ENCODE measurements around the gene ABHD12.
A peak's percentile ranks its signal among the peaks of the same experiment; 100 is the strongest.
"Not testable (repeated sequence)": the region's sequence is repeated elsewhere in the genome, so short reads cannot be mapped to it uniquely, and the experiment has no call there.

The ABHD12 gene

DNA sequence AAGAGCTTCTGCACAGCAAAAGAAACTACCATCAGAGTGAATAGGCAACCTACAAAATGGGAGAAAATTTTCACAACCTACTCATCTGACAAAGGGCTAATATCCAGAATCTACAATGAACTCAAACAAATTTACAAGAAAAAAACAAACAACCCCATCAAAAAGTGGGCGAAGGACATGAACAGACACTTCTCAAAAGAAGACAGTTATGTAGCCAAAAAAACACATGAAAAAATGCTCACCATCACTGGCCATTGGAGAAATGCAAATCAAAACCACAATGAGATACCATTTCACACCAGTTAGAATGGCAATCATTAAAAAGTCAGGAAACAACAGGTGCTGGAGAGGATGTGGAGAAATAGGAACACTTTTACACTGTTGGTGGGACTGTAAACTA is 55.7 kb downstream of the ABHD12 start:
- in situ Hi-C loops (cut with HindIII; ENCODE audit: low pct_ligation_motif_present, low pct_unique_long_range_greater_than_20kb, low sequenced_read_pairs); DNase-seq: not testable (repeated sequence)

DNA sequence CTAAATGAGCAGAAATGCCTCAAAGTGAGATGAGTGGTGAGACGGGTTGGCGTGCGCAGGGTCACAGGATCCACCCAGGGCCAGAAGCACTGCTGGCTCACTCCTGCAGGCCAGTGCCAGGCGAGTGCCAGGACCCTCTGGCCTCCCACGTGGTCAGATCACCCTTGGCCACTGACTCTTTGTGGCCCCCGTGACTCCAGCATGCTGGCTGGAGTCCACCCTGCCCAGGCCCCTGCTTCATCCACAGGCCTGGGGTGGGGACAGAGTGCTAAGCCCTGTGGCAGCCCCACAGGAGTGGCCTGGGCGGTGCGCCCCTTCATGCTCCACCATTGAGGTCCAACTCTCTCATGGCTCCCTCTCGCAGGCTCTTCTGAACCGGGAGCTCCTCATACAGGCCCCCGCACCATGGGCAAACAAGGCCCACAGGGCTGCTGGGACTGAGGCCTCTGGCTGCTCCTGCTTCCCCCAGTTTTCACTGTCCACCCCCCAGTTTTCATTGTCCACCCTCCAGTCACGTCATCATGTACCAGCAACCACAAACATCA is 61.6 kb downstream of the ABHD12 start:
- in situ Hi-C loops (cut with HindIII; ENCODE audit: low pct_ligation_motif_present, low pct_unique_long_range_greater_than_20kb, low sequenced_read_pairs): no loop called here
- DNase-seq: no peak

DNA sequence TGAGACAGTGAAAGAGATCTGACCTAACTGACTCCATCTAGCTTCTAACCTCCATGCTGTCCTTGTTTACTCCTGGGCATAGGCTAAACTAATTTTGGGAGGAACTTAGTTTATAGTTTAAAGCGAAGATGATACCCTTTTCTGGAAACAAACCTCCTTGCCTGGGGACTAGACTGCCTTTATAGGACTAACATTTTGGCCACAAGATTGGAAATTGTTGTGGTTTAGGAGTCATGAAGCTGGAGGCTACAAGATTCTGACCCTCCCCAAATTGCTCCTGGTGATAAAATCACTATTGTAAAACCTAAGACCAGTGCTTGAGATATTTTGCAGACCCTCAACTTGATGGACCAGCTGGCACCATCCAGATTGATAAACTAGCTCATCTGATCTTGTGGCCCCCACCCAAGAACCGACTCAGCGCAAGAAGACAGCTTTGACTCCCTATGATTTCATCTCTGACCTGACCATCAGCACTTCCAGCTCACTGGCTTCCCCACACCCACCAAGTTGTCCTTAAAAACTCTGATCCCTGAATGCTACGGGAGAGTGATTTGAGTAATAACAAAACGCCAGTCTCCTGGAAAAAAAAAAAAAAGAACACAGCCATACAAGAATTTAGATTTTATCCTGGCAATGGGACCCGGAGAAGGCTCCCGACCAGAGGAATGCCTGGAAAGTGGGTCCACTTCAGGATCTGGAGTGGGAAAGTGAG is 63.0 kb downstream of the ABHD12 start:
- no peak for DNase-seq
- in situ Hi-C loops (cut with HindIII; ENCODE audit: low pct_ligation_motif_present, low pct_unique_long_range_greater_than_20kb, low sequenced_read_pairs): no loop called here

DNA sequence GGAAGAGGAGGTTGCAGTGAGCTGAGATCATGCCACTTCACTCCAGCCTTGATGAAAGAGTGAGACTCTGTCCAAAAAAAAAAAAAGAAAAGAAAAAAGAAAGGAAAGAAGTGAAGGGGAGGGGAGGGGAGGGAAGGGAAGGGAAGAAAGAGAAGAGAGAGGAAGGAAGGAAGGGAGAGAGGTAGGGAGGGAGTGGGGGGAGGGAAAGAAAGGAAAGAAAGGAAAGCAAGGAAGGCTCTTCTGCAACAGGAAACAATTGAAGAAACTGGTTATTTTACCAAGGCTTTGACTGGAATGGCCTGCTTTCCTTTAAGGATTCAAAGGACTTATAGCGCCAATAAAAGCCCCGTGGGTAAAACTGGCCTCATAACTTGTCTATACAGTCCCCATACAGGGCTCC is 64.6 kb downstream of the ABHD12 start:
- in situ Hi-C loops (cut with HindIII; ENCODE audit: low pct_ligation_motif_present, low pct_unique_long_range_greater_than_20kb, low sequenced_read_pairs): no loop called here
- no peak for DNase-seq

DNA sequence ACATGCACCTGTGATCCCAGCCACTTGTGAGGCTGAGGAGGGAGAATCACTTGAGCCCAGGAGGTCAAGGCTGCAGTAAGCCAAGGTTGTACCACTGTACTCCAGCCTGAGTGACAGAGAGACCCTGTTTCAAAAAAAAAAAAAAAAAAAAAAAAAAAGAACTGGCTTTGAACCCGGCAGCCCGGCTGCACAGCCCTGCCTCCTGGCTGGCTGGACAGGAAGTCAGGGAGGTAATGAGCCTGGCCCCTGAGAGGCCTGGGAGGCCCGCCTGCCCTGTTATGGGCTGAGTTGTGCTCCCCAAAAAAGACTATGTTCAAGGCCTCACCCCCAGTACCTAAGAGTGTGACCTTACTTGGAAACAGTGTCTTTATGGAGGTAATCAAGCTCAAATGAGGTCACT is 65.6 kb downstream of the ABHD12 start:
- in situ Hi-C loops (cut with HindIII; ENCODE audit: low pct_ligation_motif_present, low pct_unique_long_range_greater_than_20kb, low sequenced_read_pairs): no loop called here
- DNase-seq: no peak

DNA sequence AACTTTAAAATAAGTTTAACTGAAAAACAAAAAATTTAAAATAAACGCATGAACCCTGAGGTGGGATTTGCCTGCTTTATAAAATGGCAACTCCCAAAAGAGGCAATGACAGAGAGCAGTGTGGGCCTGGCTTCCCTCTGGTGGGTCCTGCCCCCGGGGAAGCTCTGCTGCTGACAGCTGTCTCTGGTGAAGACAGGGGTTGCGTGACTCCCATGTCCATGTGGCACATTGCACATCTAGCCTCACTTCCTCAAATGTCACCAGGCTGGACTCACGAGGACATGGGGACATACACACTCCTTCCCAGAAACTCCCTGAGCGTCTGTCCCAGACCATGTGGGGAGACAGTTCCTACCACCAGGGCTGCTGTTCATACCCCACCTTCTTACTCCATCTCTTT is 66.2 kb downstream of the ABHD12 start:
- in situ Hi-C loops (cut with HindIII; ENCODE audit: low pct_ligation_motif_present, low pct_unique_long_range_greater_than_20kb, low sequenced_read_pairs): no loop called here

DNA sequence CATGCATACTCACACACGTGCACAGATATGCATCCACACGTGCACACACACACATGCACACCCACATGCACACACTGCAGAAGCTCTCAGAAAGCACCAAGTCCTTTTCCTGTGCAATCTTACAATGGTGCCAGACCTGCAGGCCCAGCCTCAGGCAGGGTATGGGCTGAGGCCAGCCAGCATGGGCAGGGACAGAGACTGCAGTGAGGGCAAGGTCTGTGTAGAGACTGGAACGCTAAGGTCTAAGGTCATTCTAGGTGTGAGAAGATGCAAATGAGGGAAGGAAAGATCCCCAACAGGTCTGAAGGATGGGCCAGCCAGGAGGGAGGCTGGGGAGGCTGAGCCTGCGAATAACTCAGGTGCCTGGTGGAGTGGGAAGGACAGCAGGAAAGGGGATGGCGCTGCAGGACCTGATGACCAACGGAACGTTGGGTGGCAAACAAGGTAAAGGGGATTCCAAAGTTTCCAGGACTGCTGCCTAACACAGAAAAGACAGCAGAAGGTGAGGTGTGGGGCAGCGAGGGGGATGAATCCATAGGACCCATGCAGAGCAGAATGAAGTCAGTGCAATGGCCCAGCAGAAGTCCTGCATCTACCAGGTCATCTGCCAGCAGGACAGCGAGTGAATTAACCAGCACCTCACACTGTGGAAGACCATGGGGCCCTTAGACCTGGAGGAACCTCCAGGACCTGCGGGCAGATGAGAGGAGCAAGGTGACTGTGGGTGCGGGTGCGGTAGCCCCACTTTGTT is 67.0 kb downstream of the ABHD12 start:
- in situ Hi-C loops (cut with HindIII; ENCODE audit: low pct_ligation_motif_present, low pct_unique_long_range_greater_than_20kb, low sequenced_read_pairs): no loop called here
- DNase-seq: no peak

More for the DNA sequence above, 66.2 kb downstream of the ABHD12 start:
- no peak for DNase-seq

DNA sequence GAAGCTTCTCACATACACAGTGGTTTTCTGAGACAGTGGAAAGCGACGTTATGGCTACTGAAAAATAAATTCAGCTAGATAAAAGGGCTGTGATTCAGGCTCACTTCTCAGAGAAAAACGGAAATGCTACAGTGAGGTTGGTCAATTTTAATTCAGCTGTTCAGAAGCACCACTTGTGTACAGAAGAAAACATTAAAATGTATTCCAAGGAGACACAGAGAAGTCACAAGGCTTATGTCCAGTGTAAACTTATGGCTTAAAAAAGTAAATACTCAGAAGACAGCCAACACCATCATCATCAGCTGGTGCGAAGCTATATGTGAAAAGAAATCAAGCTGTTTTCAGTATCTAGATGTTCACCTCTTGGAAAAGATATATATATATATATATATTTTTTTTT is 68.6 kb downstream of the ABHD12 start:
- in situ Hi-C loops (cut with HindIII; ENCODE audit: low pct_ligation_motif_present, low pct_unique_long_range_greater_than_20kb, low sequenced_read_pairs): no loop called here
- no peak for DNase-seq

DNA sequence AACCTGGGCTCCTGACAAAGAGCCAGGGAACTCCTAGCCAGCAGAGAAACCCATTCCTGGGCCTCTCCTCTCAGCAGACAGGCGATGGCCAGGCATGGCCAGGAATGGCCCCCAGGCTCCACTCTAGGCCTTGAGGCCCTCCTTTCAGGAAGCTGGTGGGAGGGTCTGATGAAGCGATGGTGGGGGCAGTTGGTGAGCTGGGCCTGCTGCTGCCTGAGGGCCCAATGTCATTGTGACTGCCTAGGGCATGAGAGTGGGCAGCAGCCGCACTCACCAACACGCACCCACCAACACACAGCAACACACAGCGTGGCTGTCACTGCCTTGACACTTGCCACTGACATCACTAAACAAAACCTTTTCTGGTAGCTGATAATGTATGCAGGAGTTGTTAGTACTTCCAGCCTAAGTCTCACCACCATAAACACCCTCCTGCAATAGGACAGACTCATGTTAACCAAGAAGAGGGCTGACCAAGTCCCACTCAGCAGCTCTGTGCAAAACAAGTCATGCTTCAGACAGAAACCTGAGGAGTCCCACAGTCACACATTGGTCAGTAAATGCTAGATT is 69.3 kb downstream of the ABHD12 start:
- no peak for DNase-seq
- in situ Hi-C loops (cut with HindIII; ENCODE audit: low pct_ligation_motif_present, low pct_unique_long_range_greater_than_20kb, low sequenced_read_pairs): no loop called here

DNA sequence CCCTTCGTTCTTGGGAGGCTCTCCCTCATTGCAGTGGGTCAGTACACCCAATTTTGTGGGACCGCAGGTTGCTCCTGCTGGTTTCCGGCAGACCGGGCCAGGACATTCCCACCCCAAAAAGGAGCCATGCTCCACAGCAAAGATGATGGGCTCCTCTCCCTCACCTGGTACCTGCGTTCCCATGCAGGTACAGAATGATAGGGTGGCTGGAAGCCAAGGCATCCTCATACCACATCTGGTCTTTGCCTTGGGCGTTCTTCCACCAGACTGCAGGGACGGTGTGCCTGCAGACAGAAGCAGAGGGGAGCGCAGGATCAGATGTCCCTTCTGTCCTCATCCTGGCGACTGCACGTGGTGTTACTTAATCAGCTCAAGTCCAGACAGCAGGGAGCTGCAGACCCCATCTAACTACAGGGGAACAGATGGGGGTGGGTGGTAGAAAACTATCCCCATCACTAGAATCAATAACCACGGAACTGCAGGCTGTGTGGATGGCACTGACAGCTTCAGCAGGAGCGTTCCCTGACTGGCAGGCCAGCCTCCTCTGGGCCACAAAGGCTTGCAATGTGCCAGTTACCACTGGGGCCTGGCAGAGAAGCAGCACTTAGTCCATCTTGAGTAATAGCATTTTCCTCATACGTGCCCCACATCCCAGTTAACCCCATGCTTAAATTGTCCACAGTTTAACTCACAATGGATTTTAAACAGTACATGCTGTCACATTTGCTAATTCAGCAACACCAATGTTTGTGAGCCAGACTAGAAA is 70.4 kb downstream of the ABHD12 start:
- in situ Hi-C loops (cut with HindIII; ENCODE audit: low pct_ligation_motif_present, low pct_unique_long_range_greater_than_20kb, low sequenced_read_pairs): no loop called here
- no peak for DNase-seq

DNA sequence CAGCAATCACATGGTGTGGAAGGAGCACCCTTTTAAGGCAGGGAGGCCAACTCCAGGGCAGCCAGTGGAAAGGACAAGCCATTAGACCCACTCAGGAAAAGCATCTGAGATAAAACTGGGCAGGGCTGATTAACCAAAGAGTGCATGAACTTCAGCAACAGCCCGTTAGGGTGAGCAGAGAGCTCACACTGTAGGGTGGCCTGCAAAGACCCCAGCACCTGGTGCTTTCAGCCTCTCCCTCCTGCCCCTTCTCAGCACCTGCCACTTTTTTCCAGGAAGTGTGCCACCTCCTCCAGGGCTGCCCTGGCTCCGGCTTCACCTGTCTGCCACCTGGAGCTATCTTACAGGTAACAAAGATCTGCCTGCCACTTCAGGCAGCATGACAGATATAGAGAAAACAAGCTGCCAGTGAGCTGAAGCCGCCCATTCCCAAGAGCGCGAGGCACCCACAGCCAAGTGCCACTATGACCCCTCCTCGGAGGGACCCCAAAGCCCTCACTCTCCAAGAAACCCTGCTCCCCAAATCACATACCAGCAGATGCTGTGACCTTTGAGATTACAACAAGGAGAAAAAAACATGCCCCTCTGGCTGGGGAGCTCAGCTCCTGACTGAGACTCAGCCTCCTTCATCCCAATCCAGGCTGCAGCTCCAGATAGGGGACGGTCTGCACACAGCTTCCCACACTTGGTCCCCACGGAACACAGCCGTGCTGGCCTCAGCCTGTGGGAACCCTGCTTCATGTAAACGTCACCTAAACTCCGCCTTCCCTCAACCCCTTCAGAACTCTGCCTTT is 71.2 kb downstream of the ABHD12 start:
- no peak for DNase-seq
- in situ Hi-C loops (cut with HindIII; ENCODE audit: low pct_ligation_motif_present, low pct_unique_long_range_greater_than_20kb, low sequenced_read_pairs): no loop called here

DNA sequence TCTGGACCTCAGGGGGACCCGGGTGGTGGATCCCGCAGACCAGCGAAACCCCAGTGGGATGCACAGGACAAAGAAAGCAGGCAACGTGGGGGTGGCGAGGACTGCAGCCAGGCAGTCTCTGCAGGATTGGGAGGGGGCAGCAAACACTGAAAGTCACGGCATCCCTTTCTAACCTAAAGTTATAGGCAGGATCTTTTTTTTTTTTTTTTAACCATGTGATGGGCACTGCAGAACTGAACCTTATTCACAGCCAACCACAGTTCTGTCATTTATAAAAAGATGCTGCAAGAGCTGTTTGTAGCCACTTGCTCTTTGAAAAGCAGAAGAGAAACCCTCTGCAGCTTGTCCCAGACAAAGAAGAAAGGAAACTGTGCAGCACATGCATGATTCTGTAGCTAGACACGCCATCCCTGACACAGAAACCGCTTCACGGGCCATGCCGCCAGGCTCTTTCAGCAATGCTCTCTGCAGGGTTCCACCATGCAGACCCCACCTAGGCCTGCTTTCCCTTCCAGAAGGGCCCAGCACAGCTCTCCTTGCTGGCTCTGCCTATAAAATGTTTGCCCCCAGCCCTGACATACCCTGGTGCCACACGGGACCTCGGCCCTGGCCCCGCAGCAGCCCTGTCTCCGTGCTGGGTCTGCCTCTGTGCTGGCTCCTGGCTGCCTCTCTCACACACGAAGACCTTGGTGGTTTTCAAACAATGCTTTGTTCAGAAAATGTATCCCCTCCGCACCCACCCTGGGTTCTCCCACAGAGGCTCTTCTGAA is 72.0 kb downstream of the ABHD12 start:
- DNase-seq: no peak
- in situ Hi-C loops (cut with HindIII; ENCODE audit: low pct_ligation_motif_present, low pct_unique_long_range_greater_than_20kb, low sequenced_read_pairs): no loop called here

DNA sequence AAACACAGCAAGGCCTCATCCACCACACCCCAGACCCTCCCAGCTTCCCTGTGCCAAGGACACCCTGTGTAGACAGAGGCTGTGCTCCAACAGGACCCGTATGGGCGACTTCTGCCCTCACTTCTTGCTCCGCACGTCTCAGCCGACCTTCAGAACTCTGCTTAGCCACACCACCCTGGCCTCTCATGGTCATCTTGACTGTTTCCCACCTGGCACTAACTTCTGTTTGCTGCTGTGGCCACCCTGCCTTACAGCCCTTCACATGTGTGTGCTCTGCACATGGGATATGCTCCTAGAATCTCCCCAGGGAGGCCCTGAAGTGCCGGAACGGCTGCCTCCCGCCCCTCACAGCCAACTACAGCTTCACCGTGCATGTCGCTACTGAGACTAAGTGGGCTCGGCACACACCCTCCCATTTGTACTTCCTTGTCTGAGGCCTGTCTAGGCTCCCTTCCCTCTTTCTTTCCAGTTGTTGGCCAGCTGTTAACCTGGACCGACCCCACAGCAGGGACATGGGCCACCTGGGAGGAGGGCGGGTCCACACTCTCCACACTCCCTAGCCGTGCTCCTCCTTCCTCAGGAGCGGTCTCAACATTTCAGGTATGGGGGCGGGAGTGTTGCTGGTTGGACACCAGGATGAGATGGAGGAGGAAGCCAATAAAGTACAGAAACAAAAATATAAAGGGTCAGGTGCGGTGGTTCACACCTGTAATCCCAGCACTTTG is 73.1 kb downstream of the ABHD12 start:
- no peak for DNase-seq
- in situ Hi-C loops (cut with HindIII; ENCODE audit: low pct_ligation_motif_present, low pct_unique_long_range_greater_than_20kb, low sequenced_read_pairs): no loop called here

DNA sequence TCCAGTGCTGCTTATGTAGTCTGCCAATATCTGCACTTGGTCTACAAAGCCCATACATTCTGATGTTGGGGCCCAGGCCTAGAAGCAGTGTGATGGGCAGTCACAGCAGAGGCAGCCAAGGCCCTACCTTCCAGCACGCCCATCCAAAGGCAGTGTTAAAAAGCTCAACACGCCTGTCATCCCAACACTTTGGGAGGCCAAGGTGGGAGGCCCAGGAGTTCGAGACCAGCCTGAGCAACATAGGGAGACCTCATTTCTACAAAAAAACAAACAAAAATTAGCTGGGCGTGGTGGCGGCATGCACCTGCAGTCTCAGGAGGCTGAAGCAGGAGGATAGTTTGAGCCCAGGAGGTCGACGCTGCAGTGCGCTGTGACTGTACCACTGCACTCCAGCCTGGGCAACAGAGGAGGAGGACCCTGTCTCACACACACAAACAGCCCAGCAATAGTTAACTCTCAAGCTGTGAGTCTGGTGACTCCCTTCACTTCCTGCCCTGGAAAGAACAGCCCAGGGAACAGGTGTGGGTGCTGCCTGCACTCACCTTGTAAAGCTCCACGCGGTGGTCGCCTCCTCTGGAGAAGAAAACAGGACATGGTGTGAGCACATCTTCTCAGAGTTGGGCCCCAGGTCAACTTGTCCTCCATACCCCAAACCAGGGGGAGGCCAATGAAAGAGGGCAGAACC is 74.0 kb downstream of the ABHD12 start:
- no peak for DNase-seq
- in situ Hi-C loops (cut with HindIII; ENCODE audit: low pct_ligation_motif_present, low pct_unique_long_range_greater_than_20kb, low sequenced_read_pairs): no loop called here

DNA sequence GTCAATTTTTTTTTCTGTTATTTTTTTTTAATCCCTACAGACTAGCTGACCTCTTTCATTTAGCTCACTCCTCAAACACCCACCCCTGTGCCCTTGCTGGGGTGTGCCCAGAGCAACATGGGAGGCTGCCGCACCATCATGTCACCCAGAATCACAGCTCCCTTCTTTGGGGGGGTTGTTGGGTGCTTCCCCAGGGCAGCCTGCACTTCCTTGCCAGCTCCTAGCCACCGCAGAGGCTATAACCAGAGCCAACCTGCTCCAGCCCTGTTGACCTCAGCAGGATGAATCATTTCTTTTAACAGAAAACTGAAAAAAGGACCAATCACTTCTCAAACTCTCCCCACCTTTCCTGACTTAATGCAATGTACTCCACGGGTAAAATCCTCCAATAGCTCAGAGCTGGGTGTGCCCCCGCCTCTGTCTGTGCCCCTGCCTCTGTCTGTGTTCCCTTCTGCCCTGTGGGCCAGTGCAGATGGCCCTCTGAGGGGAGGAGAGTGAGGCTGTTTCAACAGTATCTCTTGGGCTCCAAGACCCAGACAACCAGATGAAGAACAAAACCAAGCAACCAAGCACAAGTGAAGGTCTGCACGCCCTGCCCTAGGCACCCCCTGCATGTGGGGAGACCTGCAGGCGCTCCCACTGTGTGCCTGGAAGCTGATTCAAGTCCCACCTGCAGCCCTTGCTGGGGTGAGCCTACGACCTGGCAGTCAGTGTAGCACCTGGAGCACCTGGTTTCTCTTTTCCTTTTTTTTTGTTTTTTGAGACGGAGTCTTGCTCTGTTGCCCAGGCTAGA is 75.0 kb downstream of the ABHD12 start:
- peak; percentile 80 for DNase-seq
- in situ Hi-C loops (cut with HindIII; ENCODE audit: low pct_ligation_motif_present, low pct_unique_long_range_greater_than_20kb, low sequenced_read_pairs): no loop called here

Data from ACHN (cell line).